ENCODE data around the gene NTF3. TPM values are rescaled to one million over a fixed set of nuclear protein-coding genes. Genes with fewer than 3 reads are reported as not detected.

The NTF3 gene
- polyA plus RNA-seq, 1 donor (not counting 4 experiments of a cell fraction or from before 2014, with no cell fraction given), result not detected

DNA sequence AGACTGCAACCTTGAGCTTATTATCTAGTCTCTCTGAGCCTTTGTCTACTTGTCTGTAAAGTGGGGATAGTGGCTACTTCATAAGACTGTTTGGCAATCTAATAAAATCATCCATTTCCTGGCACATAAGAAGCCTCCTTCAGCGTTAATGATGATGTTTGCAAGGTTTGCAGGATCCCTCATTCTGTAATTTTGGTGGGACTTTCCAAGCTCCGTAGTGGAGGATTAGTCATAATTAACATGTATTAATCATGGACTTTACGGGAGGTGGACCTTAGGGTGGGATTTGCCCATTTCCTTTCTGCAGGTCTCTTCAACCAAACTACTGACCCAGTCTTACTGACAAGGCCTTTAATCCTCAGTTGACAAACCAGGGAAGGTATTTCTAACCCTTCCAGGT lies 66.2 kb downstream of the NTF3 start:
- no peaks in the 10 kb centered on the region for H3K36me3 ChIP-seq (ENCODE audit: control insufficient read depth in 2 of 2, extremely low read depth in 1 of 2, insufficient read depth in 2 of 2, low read length in 2 of 2)
- no peaks in the 10 kb centered on the region for H3K9me3 ChIP-seq (ENCODE audit: control insufficient read depth, low read depth, low read length)
- H3K4me1 ChIP-seq (ENCODE audit: control insufficient read depth, extremely low read depth, insufficient read depth, low read length), result no peaks in the 10 kb centered on the region
- H3K27me3 ChIP-seq (ENCODE audit: control insufficient read depth, extremely low read depth, insufficient read depth, low read length), result no peaks in the 10 kb centered on the region
- no peak overlapping the region for H3K4me3 ChIP-seq (ENCODE audit: control insufficient read depth in 2 of 3, extremely low read depth in 1 of 3, insufficient read depth in 2 of 3, low read depth in 1 of 3, low read length in 3 of 3)
- no peak overlapping the region for H3K27ac ChIP-seq (ENCODE audit: control insufficient read depth, insufficient read depth, low read length)
- H4K20me1 ChIP-seq (ENCODE audit: control insufficient read depth, extremely low read depth, insufficient read depth, low read length), result no peaks in the 10 kb centered on the region
- no peaks in the 10 kb centered on the region for H3K9me1 ChIP-seq (ENCODE audit: control insufficient read depth, extremely low read depth, insufficient read depth, low read length)
- H3K4me2 ChIP-seq (ENCODE audit: control insufficient read depth, extremely low read depth, insufficient read depth, low read depth, low read length), result no peak overlapping the region
- H3K79me2 ChIP-seq (ENCODE audit: control insufficient read depth, insufficient read depth, low read length), result no peaks in the 10 kb centered on the region
- no peak for TF ChIP-seq CTCF (optimal IDR thresholded peaks at IDR 0.05 in 1 of 3, IDR thresholded peaks at IDR 0.05 in 1 of 3, conservative IDR thresholded peaks at IDR 0.05 in 1 of 3; ENCODE audit: extremely low read depth in 1 of 3, insufficient read depth in 2 of 3, low read length in 3 of 3)
- no peak for TF ChIP-seq EZH2 (IDR thresholded peaks at IDR 0.05; ENCODE audit: low read length)
- dilution Hi-C loops (cut with MboI; ENCODE audit: extremely low pct_ligation_motif_present, low sequenced_read_pairs), result loop anchor here (10.0 kb wide), 1 partner anchor 433 kb away; no protein-coding TSS in a partner anchor
- no peak for DNase-seq (ENCODE audit: low read depth, low spot score)
- no peak for FAIRE-seq
- no peak overlapping the region for H3K9ac ChIP-seq (ENCODE audit: control insufficient read depth, extremely low read depth, insufficient read depth, low read length)
- no peak overlapping the region for H2AFZ ChIP-seq (ENCODE audit: control insufficient read depth, low read length)

GRCh38 chr12:5498806-5499205 lies 66.9 kb downstream of the NTF3 start:
- Histone ChIP-seq H3K27ac (ENCODE audit: control insufficient read depth, insufficient read depth, low read length) (no peak overlapping the region), H3K9ac (ENCODE audit: control insufficient read depth, extremely low read depth, insufficient read depth, low read length) (no peak overlapping the region), H3K9me1 (ENCODE audit: control insufficient read depth, extremely low read depth, insufficient read depth, low read length) (no peaks in the 10 kb centered on the region), H3K4me2 (ENCODE audit: control insufficient read depth, extremely low read depth, insufficient read depth, low read depth, low read length) (no peak overlapping the region), H3K79me2 (ENCODE audit: control insufficient read depth, insufficient read depth, low read length) (no peaks in the 10 kb centered on the region), H3K4me1 (ENCODE audit: control insufficient read depth, extremely low read depth, insufficient read depth, low read length) (peaks cover 7% of the 10 kb centered on the region), H4K20me1 (ENCODE audit: control insufficient read depth, extremely low read depth, insufficient read depth, low read length) (no peaks in the 10 kb centered on the region), H3K36me3 (ENCODE audit: control insufficient read depth in 2 of 2, extremely low read depth in 1 of 2, insufficient read depth in 2 of 2, low read length in 2 of 2) (no peaks in the 10 kb centered on the region), H2AFZ (ENCODE audit: control insufficient read depth, low read length) (no peak overlapping the region), H3K27me3 (ENCODE audit: control insufficient read depth, extremely low read depth, insufficient read depth, low read length) (no peaks in the 10 kb centered on the region), H3K9me3 (ENCODE audit: control insufficient read depth, low read depth, low read length) (no peaks in the 10 kb centered on the region), H3K4me3 (ENCODE audit: control insufficient read depth in 2 of 3, extremely low read depth in 1 of 3, insufficient read depth in 2 of 3, low read depth in 1 of 3, low read length in 3 of 3) (no peak overlapping the region)
- DNase-seq (ENCODE audit: low read depth, low spot score), result no peak
- dilution Hi-C loops (cut with MboI; ENCODE audit: extremely low pct_ligation_motif_present, low sequenced_read_pairs), result loop anchor here (10.0 kb wide), 1 partner anchor 434 kb away; no protein-coding TSS in a partner anchor
- TF ChIP-seq EZH2 (IDR thresholded peaks at IDR 0.05; ENCODE audit: low read length) (no peak), CTCF (optimal IDR thresholded peaks at IDR 0.05 in 1 of 3, IDR thresholded peaks at IDR 0.05 in 1 of 3, conservative IDR thresholded peaks at IDR 0.05 in 1 of 3; ENCODE audit: extremely low read depth in 1 of 3, insufficient read depth in 2 of 3, low read length in 3 of 3) (no peak)
- FAIRE-seq, result no peak
